ENCODE measurements around the gene HPS3.

HPS3 gene

DNA sequence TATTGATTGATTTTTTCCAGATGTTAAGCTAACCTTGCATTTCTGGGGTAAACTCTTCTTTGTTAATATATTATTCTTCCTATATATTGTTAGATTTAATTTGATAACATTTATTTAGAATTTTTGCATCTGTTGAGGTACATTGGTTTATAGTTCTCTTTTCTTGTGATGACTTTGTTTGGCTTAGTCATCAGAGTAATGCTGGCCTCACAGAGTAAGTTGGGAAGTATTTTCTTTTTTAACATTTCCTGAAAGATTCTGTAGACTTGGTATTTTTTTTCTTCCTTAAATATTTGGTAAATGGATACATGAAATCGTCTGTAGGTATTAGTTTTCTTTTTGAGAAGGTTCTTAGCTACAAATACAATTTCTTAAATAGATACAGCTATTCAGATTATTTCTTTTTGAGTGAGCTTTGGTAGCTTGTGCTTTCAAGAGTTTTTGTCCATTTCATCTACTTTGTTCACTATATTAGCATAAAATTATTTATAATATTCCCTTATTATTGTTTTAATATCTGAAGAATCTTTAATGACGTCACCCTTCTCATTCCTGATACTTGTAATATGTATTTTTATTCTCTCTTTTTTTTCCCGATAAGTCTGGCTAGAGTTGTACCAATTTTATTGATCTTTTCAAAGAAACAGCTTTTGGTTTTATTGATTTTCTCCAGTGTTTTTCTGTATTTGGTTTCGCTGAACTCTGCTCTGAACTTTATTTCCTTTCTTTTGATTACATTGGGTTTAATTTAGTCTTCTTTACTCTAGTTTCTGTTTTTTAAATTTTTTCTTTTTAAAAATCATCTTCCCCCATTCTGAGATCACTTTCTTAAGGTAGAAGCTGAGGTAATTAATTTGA lies 6.5 kb upstream of the HPS3 start:
- FAIRE-seq = peak; percentile 13

DNA sequence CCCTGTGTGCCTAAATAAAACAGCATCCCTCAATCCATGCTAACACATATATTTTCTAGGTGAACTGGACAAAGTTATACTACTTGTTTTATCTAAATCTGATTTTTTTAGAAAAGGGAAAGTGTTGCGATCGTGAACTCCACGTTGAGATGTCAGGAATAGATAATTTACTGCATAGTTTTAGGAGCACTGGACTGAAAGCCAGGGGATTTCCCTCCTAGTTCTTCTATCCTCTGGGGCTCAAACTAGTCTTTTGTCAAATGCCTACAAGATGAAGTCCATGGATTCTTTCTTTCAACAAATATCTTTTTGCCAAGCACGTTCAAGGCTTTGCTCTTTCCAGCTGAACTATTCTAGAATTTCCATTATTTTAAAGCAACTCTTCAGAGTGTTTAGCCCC lies 617 bp upstream of the HPS3 start:
- FAIRE-seq = no peak

DNA sequence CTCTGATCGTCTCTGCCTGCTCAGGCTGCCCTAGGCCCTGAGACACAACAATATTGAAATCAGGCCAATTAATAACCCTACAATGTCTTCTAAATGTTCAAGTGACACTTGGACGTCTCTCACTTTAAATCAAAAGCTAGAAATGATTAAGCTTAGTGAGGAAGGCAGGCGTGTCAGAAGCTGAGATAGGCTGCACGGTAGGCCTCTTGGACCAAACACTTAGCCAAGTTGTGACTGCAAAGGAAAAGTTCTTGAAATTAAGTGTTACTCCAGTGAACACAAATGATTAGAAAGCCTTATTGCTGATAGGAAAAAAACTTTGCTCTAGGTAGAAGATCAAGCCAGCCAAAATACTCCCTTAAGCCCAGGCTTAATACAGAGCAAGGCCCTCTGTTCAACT lies 2.2 kb downstream of the HPS3 start:
- no peak for FAIRE-seq

DNA sequence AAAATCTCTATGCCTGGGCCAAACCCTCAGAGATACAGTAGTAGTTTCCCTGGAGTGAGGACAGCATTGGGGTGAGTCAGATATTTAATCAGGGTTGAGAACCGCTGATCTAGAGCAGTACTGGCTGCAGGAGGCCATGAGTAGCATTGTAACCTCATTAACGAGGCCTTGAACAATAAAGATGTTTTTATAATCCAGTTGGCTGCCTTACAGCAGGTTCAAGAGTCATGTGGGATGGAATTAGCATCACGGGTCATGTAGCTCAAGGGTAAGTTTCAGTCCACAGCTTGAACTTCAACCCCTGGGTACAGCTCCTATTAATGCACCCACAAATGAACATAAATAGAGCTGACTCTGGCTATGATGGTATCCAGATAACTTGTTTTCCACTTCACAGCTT lies 5.1 kb downstream of the HPS3 start:
- FAIRE-seq = no peak

- no peak for FAIRE-seq
Measured at GRCh38 chr3:149142682-149143081, 13.2 kb downstream of the HPS3 start.

DNA sequence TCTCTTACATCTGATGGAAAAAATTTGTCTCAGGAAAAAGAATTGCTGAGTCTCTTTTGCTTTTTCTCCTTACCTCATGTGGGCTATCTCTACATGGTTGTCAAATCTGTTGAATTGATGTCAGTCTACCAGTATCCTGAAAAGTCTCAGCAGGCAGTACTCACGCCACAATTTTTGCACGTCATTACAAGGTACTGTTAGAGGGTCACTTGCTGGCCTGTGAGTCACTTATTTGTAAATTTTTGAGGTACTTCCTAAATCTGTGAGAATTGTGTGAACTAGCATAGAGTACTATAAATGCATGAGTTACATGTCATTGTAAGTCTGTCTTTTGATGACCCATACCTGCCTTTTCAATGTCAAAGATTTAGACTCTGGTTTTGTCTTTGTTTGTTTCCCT lies 15.9 kb downstream of the HPS3 start:
- FAIRE-seq = no peak

DNA sequence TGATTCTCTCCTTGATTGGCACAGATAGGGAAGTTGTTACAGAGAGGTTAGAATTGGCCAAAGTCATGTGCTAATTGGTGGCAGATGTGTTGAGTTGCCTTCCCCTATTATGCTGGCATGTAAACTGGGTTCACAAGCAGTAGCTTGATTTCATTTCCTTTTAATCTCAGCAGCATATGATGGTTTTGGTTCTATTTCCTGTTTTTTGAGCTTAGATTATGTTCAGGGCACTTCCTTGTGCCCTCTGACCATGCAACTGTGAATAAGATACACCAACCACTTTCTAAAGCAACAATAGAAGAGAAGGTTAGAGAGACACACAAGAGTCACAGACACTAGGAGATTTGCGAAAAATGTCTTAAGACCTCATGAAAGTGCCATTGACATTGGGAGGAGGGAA lies 16.5 kb downstream of the HPS3 start:
- FAIRE-seq = no peak

- FAIRE-seq = no peak
Measured at GRCh38 chr3:149150436-149150835, 21.0 kb downstream of the HPS3 start.

GRCh38 chr3:149151843-149152242 lies 22.4 kb downstream of the HPS3 start:
- no peak for FAIRE-seq

DNA sequence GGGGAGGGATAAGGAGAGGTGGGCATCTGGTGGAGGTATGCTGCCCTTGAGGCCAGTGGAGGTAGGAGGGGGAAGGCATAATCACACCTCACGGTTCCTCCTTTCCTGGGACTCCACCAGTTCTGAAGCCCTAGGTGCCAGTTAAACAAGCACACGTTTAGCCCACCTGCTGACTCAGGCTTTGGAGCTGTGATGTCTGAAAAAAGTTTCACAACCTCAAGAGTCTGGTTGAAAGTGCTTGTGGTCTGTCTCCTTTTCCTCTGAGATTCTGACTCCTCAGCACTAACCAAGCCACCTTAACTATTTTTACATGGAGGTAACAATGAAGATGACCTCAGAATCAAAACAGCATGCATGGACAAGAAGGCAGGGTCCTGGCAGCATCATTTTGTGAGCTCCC lies 23.0 kb downstream of the HPS3 start:
- FAIRE-seq = no peak

GRCh38 chr3:149153402-149153801 lies 24.0 kb downstream of the HPS3 start:
- no peak for FAIRE-seq

- no peak for FAIRE-seq
Measured at GRCh38 chr3:149160754-149161300, 31.4 kb downstream of the HPS3 start.

DNA sequence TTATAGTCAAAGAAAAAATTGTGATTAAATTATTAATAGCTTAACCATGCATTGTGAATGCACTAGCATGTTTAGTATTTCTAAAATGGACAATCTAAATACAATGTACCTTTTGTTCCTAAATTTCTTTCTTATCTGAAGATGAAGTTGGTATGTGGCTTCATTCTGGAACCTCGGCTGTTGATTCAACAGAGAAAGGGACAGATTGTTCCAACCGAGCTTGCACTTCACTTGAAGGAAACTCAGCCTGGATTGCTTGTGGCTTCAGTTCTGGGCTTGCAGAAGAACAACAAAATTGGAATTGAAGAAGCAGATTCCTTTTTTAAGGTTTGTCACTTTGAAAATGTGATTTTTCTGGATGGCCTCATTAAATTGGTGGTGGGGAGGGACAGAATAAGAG lies 32.6 kb downstream of the HPS3 start:
- no peak for FAIRE-seq

- FAIRE-seq = no peak
Measured at GRCh38 chr3:149163066-149163465, 33.6 kb downstream of the HPS3 start.

DNA sequence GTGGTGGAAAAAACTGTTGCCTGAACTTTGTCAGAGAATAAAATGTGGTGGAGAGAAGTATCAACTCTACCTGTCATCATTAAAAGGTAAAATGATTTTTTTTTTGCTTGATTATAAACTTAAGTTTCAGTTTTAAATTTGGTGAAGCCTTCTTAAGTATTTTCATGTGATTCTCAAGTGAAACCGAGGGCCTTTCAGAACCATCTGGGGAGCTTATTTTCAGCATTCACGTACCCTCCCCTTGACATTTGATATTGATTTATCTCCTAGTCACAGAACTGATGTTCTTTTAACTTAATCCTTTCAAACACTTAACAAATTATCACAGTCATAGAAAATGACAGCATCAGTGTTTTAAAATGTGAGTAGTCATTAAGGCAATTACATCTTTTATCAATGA lies 38.5 kb downstream of the HPS3 start:
- no peak for FAIRE-seq

- FAIRE-seq = no peak
Measured at GRCh38 chr3:149170672-149171071, 41.2 kb downstream of the HPS3 start.

- FAIRE-seq = no peak
Measured at GRCh38 chr3:149174901-149175300, 45.5 kb downstream of the HPS3 start.

GRCh38 chr3:149177122-149177521 lies 47.7 kb downstream of the HPS3 start:
- FAIRE-seq = no peak

GRCh38 chr3:149179220-149179619 lies 49.8 kb downstream of the HPS3 start:
- no peak for FAIRE-seq

DNA sequence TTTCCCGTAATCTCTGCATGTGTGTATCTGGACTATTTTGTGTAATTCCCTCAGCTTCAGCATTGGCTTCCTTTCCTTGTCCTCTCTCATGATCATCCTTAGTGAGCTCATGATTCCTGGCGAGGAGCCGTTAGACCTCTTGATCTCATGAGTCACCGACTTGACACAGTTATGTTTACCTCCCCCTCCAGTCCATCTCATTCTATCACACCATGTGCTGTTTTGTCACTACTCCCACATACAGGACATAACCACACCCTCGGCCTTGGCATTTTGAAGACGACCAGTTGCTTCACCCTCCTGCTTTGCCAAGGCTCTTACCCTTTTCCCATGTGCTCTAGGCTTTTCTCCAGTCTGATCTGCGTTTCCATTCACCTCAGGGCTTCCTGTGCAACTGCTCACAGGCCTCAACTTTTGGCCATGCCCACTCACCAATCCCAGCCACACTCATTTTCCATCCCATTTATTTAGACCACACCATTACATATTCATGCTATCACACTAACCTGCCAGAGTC lies 50.7 kb downstream of the HPS3 start:
- FAIRE-seq = no peak

GRCh38 chr3:149181182-149181581 lies 51.7 kb downstream of the HPS3 start:
- FAIRE-seq = no peak

- FAIRE-seq = no peak
Measured at GRCh38 chr3:149186219-149186618, 56.8 kb downstream of the HPS3 start.

GRCh38 chr3:149186721-149187120 lies 57.3 kb downstream of the HPS3 start:
- FAIRE-seq = no peak

- FAIRE-seq = no peak
Measured at GRCh38 chr3:149188494-149188893, 59.1 kb downstream of the HPS3 start.

- FAIRE-seq = no peak
Measured at GRCh38 chr3:149195221-149195620, 65.8 kb downstream of the HPS3 start.

All from islet of Langerhans (tissue), 1 donor.